ENCODE data around the gene DCN. TPM values are rescaled to one million over a fixed set of nuclear protein-coding genes. Genes with fewer than 3 reads are reported as not detected.

Gene DCN
- total and polyA plus RNA-seq, 8 donors, result 966 to 2,064 (median 1,730) TPM

GRCh38 chr12:91178139-91178561 is 4.5 kb downstream of the DCN start:
- DNase-seq (peak in 2 of 4 donors; percentile 58 to 59), ATAC-seq (peak; percentile 71)
- Histone ChIP-seq H3K9me3 (no peaks in the 10 kb centered on the region), H3K27me3 (no peaks in the 10 kb centered on the region), H3K36me3 (no peaks in the 10 kb centered on the region), H3K27ac (peak overlapping the region; percentile 1 to 87), H3K4me1 (no peaks in the 10 kb centered on the region), H3K4me3 (peak overlapping the region; percentile 7 to 33)
- peak in 1 of 2 donors; percentile 33 for TF ChIP-seq CTCF (IDR thresholded peaks at IDR 0.05)
- intact Hi-C loops (cut with DNase I), result no loop called here

GRCh38 chr12:91177381-91177780 is 5.2 kb downstream of the DCN start:
- intact Hi-C loops (cut with DNase I), result no loop called here
- Histone ChIP-seq H3K4me3 (peak overlapping the region; percentile 3 to 33), H3K4me1 (no peaks in the 10 kb centered on the region), H3K27me3 (no peaks in the 10 kb centered on the region), H3K9me3 (no peaks in the 10 kb centered on the region), H3K27ac (peak overlapping the region; percentile 1 to 87), H3K36me3 (no peaks in the 10 kb centered on the region)
- TF ChIP-seq CTCF (IDR thresholded peaks at IDR 0.05), result no peak
- DNase-seq, result no peak
- ATAC-seq, result no peak

GRCh38 chr12:91176915-91177314 is 5.7 kb downstream of the DCN start:
- no peaks in the 10 kb centered on the region for H3K36me3 ChIP-seq
- TF ChIP-seq CTCF (IDR thresholded peaks at IDR 0.05), result no peak
- DNase-seq (no peak), ATAC-seq (no peak)
- peak overlapping the region; percentile 1 to 87 for H3K27ac ChIP-seq
- no peaks in the 10 kb centered on the region for H3K27me3 ChIP-seq
- H3K9me3 ChIP-seq, result no peaks in the 10 kb centered on the region
- no peaks in the 10 kb centered on the region for H3K4me1 ChIP-seq
- intact Hi-C loops (cut with DNase I), result no loop called here
- H3K4me3 ChIP-seq, result peak overlapping the region; percentile 3 to 33

- DNase-seq, result no peak
These were observed 6.3 kb downstream of the DCN start for GRCh38 chr12:91176358-91176757.

GRCh38 chr12:91173124-91173523 is 9.5 kb downstream of the DCN start:
- intact Hi-C loops (cut with DNase I), result no loop called here
- no peak for TF ChIP-seq CTCF (IDR thresholded peaks at IDR 0.05)
- ATAC-seq (no peak), DNase-seq (no peak)
- Histone ChIP-seq H3K27ac (peak overlapping the region in 1 of 2 donors; percentile 87), H3K9me3 (no peaks in the 10 kb centered on the region), H3K4me3 (no peak overlapping the region), H3K27me3 (no peaks in the 10 kb centered on the region), H3K36me3 (no peaks in the 10 kb centered on the region), H3K4me1 (no peaks in the 10 kb centered on the region)

More at GRCh38 chr12:91176358-91176757, 6.3 kb downstream of the DCN start:
- Histone ChIP-seq H3K36me3 (no peaks in the 10 kb centered on the region), H3K4me3 (peak overlapping the region; percentile 3 to 33), H3K4me1 (no peaks in the 10 kb centered on the region), H3K9me3 (no peaks in the 10 kb centered on the region), H3K27me3 (no peaks in the 10 kb centered on the region), H3K27ac (peak overlapping the region; percentile 1 to 87)
- intact Hi-C loops (cut with DNase I), result no loop called here
- no peak for TF ChIP-seq CTCF (IDR thresholded peaks at IDR 0.05)
- no peak for ATAC-seq
